ENCODE results near the gene SYNRG.

GRCh38 chr17:37592291-37592690, 16.9 kb downstream of the SYNRG start:
- no peak for TF ChIP-seq CTCF (IDR thresholded peaks at IDR 0.05)
- no peak for TF ChIP-seq POLR2A (IDR thresholded peaks at IDR 0.05)
- TF ChIP-seq EP300 (IDR thresholded peaks at IDR 0.05; ENCODE audit: low read depth) = no peak
- no peak for TF ChIP-seq POLR2AphosphoS5 (IDR thresholded peaks at IDR 0.05)
